Right atrium auricular region (tissue), 2 donors: ENCODE data around the gene GUK1. TPM values are rescaled to one million over a fixed set of nuclear protein-coding genes. Genes with fewer than 3 reads are reported as not detected.

ENCODE experiments used
- DNase-seq: peaks from one replicate; pipeline ENCODE4 v3.0.0-alpha.2; 2019; ENCODE audit warnings: low spot score
- H3K27ac ChIP-seq, 2 donors: fragments of 200-600 bp; sonication (generic); 1 replicate in 1 of 2; 2 replicates in 1 of 2; pipeline ENCODE4 v1.5.1; 2016 to 2019
- H3K27me3 ChIP-seq, 2 donors: fragments of 200-600 bp; sonication (generic); one replicate each; pipeline versions ENCODE4 v1.5.1 to v1.6.0; 2017 to 2019
- H3K36me3 ChIP-seq: fragments of 200-600 bp; sonication (generic); one replicate; pipeline ENCODE4 v1.5.1; 2016
- H3K4me1 ChIP-seq, 2 donors: fragments of 200-600 bp; sonication (generic); one replicate each; pipeline versions ENCODE4 v1.5.1 to v1.6.0; 2017 to 2019
- H3K4me3 ChIP-seq, 2 donors: fragments of 200-600 bp; sonication (generic); 1 replicate in 1 of 2; 2 replicates in 1 of 2; pipeline ENCODE4 v1.5.1; 2017 to 2019; ENCODE audit warnings: mild to moderate bottlenecking in 1 of 2, moderate library complexity in 1 of 2
- H3K9me3 ChIP-seq, 2 donors: fragments of 200-600 bp; sonication (generic); one replicate each; pipeline ENCODE4 v1.5.1; 2019
- microRNA-seq, 2 donors: library from miRNA; unstranded; fragments of <30 nt; microRNA quantifications; one replicate each; pipeline ENCODE4, GENCODE V29; 2016 to 2017; ENCODE audit warnings: borderline number of aligned reads in 2 of 2, borderline replicate concordance in 1 of 2
- total RNA-seq, 2 donors: library from RNA; depleted of rRNA; stranded (reverse); fragments of >200 nt; gene quantifications; one replicate each; pipeline ENCODE4 v1.1.0, GENCODE V29; 2016
- TF ChIP-seq, protein P1 (sequence below), 2 donors: fragments of 200-600 bp; sonication (generic); IDR thresholded peaks; one replicate each; pipeline ENCODE4 v1.5.1; 2019; ENCODE audit warnings: antibody characterized with exemption in 2 of 2

Gene GUK1
- total RNA-seq, 2 donors from 2014 or later: 179 to 277 TPM

DNA sequence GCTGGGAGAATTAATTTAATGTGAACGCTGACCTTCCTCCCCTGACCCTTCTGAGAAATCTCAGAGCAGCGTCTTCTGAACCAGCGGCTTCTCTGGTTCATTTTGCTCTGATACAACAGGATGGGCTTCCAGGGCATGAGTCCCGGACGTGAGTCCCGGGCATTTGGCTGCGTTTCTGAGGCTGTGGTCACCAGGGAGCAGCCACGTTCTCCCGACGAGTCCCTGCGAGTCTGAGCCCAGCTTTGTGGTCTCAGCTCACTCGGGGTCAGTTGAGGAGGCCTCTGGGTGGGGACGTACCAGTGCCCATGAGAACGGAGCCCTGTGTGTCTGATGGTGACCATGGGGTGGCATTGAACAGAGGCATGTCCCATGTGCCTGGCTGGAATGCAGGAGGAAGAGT, 50.1 kb downstream of the GUK1 start:
- H3K9me3 ChIP-seq: peaks cover 0 to 7% of the 10 kb centered on the region in 2 donors
- no peak for DNase-seq
- no peaks in the 10 kb centered on the region for H3K36me3 ChIP-seq
- TF ChIP-seq, protein P1, sequence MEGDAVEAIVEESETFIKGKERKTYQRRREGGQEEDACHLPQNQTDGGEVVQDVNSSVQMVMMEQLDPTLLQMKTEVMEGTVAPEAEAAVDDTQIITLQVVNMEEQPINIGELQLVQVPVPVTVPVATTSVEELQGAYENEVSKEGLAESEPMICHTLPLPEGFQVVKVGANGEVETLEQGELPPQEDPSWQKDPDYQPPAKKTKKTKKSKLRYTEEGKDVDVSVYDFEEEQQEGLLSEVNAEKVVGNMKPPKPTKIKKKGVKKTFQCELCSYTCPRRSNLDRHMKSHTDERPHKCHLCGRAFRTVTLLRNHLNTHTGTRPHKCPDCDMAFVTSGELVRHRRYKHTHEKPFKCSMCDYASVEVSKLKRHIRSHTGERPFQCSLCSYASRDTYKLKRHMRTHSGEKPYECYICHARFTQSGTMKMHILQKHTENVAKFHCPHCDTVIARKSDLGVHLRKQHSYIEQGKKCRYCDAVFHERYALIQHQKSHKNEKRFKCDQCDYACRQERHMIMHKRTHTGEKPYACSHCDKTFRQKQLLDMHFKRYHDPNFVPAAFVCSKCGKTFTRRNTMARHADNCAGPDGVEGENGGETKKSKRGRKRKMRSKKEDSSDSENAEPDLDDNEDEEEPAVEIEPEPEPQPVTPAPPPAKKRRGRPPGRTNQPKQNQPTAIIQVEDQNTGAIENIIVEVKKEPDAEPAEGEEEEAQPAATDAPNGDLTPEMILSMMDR (IDR thresholded peaks at IDR 0.05): no peak
- H3K4me3 ChIP-seq: no peak overlapping the region
- H3K27me3 ChIP-seq: no peaks in the 10 kb centered on the region
- no peak overlapping the region for H3K27ac ChIP-seq
- no peaks in the 10 kb centered on the region for H3K4me1 ChIP-seq

DNA sequence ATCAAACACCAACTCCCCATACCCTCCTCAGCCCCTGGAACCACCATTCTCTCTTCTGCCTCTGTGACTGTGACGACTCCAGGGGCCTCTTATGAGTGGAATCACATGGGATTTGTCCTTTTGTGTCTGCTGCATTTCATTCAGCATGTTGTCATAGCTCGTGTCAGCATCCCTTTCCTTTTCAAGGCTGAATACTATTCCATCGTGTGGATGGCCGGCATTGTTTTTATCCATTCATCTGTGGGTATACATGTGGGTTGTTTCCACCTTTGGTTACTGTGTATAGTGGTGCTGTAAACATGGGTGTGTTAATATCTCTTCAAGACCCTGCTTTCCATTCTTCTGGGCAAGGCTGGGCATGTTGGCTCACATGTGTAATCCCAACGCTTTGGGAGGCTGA, 50.7 kb downstream of the GUK1 start:
- Histone ChIP-seq H3K36me3 (no peaks in the 10 kb centered on the region), H3K9me3 (peaks cover 0 to 7% of the 10 kb centered on the region in 2 donors), H3K4me3 (no peak overlapping the region), H3K4me1 (no peaks in the 10 kb centered on the region), H3K27ac (no peak overlapping the region), H3K27me3 (no peaks in the 10 kb centered on the region)
- TF ChIP-seq, protein P1 (IDR thresholded peaks at IDR 0.05): no peak
- no peak for DNase-seq

DNA sequence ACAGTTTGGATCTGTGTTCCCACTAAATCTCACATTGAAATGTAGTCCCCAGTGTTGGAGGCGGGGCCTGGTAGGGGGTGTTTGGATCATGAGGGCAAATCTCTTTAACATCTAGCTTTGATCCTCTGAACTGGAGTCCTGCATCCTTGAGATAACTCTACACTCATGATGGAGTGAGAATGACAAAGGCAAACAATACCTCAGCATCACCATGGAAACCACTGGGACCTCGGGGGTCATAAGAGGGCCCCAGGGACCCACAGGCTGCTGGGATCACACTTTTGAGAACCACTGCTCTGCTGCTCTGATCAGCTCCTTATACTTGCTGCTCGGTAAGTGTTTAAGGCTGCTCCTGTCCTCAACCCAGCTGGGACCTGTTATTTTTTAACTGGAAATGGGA, 54.4 kb downstream of the GUK1 start:
- TF ChIP-seq, protein P1 (IDR thresholded peaks at IDR 0.05): no peak
- peaks cover 0 to 11% of the 10 kb centered on the region in 2 donors for H3K9me3 ChIP-seq
- H3K36me3 ChIP-seq: no peaks in the 10 kb centered on the region
- H3K27ac ChIP-seq: no peak overlapping the region
- no peak overlapping the region for H3K4me3 ChIP-seq
- no peaks in the 10 kb centered on the region for H3K27me3 ChIP-seq
- no peak for DNase-seq
- no peaks in the 10 kb centered on the region for H3K4me1 ChIP-seq

DNA sequence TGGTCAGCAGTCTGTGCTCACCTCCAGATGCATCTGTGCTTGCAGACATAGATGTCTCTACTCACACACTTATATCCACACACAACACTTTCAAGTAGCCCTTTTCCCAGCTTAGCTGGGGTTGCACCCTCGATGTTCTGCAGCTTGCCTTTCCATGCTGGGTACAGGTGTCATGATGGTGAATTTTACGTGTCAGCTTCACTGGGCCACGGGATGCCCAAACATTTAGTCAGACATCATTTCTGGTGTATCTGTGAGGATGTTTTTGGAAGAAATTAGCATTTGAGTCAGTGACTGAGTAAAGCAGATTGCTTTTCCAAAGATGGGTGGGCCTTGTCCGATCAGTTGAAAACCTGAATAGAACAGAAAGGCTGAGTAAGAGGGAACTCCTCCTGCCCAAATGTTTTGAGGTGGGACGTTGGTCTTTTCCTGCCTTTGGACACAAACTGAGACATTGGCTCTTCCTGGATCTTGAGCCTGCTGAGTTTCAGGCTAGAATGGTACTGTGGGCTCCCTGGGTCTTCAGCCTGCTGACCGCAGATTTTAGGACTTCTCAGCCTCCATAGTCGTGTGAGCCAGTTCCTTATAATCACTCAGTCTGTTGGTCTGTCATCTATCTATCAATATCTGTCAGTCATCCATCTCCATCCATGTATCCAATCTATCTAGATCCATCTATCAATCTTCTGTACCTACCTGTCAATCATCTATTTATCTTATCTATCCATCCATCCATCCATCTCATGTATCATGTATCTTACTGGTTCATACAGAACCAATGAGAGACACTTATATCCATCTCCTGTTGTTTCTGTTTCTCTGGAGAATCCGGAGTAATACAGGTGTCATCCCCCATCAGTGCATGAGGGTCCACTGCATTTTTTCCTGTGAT, 55.1 kb downstream of the GUK1 start:
- Histone ChIP-seq H3K36me3 (no peaks in the 10 kb centered on the region), H3K4me3 (no peak overlapping the region), H3K9me3 (peaks cover 0 to 14% of the 10 kb centered on the region in 2 donors), H3K27ac (no peak overlapping the region), H3K27me3 (no peaks in the 10 kb centered on the region), H3K4me1 (no peaks in the 10 kb centered on the region)
- no peak for DNase-seq
- TF ChIP-seq, protein P1 (IDR thresholded peaks at IDR 0.05): no peak

DNA sequence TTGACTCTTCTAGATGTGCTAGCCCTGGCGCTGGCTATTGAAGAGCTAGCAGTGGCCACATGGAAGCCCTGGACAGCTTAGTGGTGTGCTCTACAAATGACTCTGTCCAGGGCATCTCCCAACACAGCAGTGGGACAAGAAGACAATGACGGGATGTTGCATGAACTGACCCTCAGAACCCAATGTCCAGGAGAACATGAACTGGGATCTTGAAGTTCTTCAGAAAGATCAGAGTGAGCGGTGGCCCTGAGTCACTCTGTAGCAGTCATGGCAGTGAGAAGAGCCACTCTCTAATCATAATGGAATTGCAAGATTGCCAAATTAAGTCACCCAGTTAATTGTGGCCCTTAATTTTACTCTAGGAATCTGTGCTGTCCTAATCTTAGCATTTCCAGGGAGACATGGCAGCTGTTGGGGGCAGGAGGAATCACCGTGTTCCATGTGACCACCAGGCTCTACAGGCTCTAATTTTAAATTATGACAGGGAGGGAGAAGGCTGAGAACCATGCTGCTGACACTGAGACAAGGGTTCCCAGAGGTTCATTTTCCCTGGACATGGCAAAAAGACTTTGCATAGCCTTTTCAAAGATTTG, 57.6 kb downstream of the GUK1 start:
- H3K4me3 ChIP-seq: no peak overlapping the region
- peaks cover 0 to 14% of the 10 kb centered on the region in 2 donors for H3K9me3 ChIP-seq
- no peaks in the 10 kb centered on the region for H3K4me1 ChIP-seq
- peak overlapping the region; percentile 48 to 60 for H3K27ac ChIP-seq
- H3K36me3 ChIP-seq: no peaks in the 10 kb centered on the region
- no peak for DNase-seq
- no peaks in the 10 kb centered on the region for H3K27me3 ChIP-seq
- TF ChIP-seq, protein P1 (IDR thresholded peaks at IDR 0.05): no peak

Small RNA genes lying within 50 kb of the gene (microRNA-seq; reads per million reads assigned to microRNA genes)
- gene MIR3620: 1.4 to 7.8 reads per million in 2 donors

Other genes starting within 250 kb of the GUK1 start
- gene WNT9A, start 192.3 kb upstream of the GUK1 start, total RNA-seq: 1 to 10 TPM in 1 of 2 donors, under 1 TPM in 1; 0.78 to 2.2 TPM
- gene WNT3A, start 133.3 kb upstream of the GUK1 start, total RNA-seq: not detected
- 100 to 1,000 TPM; 375 to 422 TPM for gene ARF1, start 57.6 kb upstream of the GUK1 start, total RNA-seq
- gene C1orf35, start 37.0 kb upstream of the GUK1 start, total RNA-seq: 1 to 10 TPM; 4.5 to 4.9 TPM
- 10 to 100 TPM; 76.6 to 81.2 TPM for gene MRPL55, start 31.0 kb upstream of the GUK1 start, total RNA-seq
- gene GJC2, start 9.7 kb downstream of the GUK1 start, total RNA-seq: 1 to 10 TPM in 1 of 2 donors, under 1 TPM in 1; 0.93 to 2.3 TPM
- gene IBA57, start 25.5 kb downstream of the GUK1 start, total RNA-seq: 1 to 10 TPM; 6.7 to 7.1 TPM
- gene OBSCN, start 67.8 kb downstream of the GUK1 start, total RNA-seq: 100 to 1,000 TPM; 159 to 317 TPM